Trophoblast cell (in vitro differentiated cells and primary cell): ENCODE measurements around the gene SYCN.

Experiments
- DNase-seq, 2 donors: peaks; one replicate each; pipeline ENCODE4 v3.0.0-alpha.2; 2016
- H2AFZ ChIP-seq: 2 replicates; pipeline ENCODE4 v1.6.1; 2013; ENCODE audit warnings: low read length, moderate library complexity, mild to moderate bottlenecking; ENCODE audit not compliant: insufficient read depth, poor library complexity
- H2AK5ac ChIP-seq: 2 replicates; pipeline ENCODE4 v1.6.1; 2013; ENCODE audit warnings: mild to moderate bottlenecking, low read length
- H2BK120ac ChIP-seq: 2 replicates; pipeline ENCODE4 v1.6.1; 2013; ENCODE audit warnings: low read length, mild to moderate bottlenecking, moderate library complexity; ENCODE audit not compliant: insufficient read depth, poor library complexity
- H2BK12ac ChIP-seq: 2 replicates; pipeline ENCODE4 v1.6.1; 2013; ENCODE audit warnings: mild to moderate bottlenecking, low read length, moderate library complexity
- H2BK5ac ChIP-seq: 2 replicates; pipeline ENCODE4 v1.6.1; 2013; ENCODE audit warnings: low read length, low read depth, moderate library complexity, mild to moderate bottlenecking; ENCODE audit not compliant: poor library complexity
- H3K14ac ChIP-seq: 2 replicates; pipeline ENCODE4 v1.6.1; 2013; ENCODE audit warnings: mild to moderate bottlenecking, low read length
- H3K18ac ChIP-seq: 2 replicates; pipeline ENCODE4 v1.6.1; 2013; ENCODE audit warnings: mild to moderate bottlenecking, low read length
- H3K23ac ChIP-seq: 2 replicates; pipeline ENCODE4 v1.6.1; 2013; ENCODE audit warnings: low read length
- H3K27ac ChIP-seq: 2 replicates; pipeline ENCODE4 v1.5.1; 2013; ENCODE audit warnings: low read depth, mild to moderate bottlenecking, inconsistent platforms, low read length, moderate library complexity
- H3K27me3 ChIP-seq: 2 replicates; pipeline ENCODE4 v1.6.1; 2013; ENCODE audit warnings: inconsistent platforms, mild to moderate bottlenecking, low read length, moderate library complexity; ENCODE audit not compliant: insufficient read depth
- H3K36me3 ChIP-seq, 2 experiments: 1 replicate in 1 of 2; 2 replicates in 1 of 2; pipeline ENCODE4 v1.6.1; 2013; ENCODE audit warnings: low read length in 2 of 2, mild to moderate bottlenecking in 2 of 2, moderate library complexity in 1 of 2; ENCODE audit not compliant: insufficient read depth in 2 of 2, control insufficient read depth in 1 of 2
- H3K4ac ChIP-seq: 2 replicates; pipeline ENCODE4 v1.6.1; 2013; ENCODE audit warnings: low read depth, mild to moderate bottlenecking, low read length, moderate library complexity
- H3K4me1 ChIP-seq, 2 experiments: 1 replicate in 1 of 2; 2 replicates in 1 of 2; pipeline ENCODE4 v1.6.1; 2013; ENCODE audit warnings: low read length in 2 of 2, mild to moderate bottlenecking in 2 of 2, moderate library complexity in 1 of 2; ENCODE audit not compliant: insufficient read depth in 2 of 2, control insufficient read depth in 1 of 2
- H3K4me2 ChIP-seq: 2 replicates; pipeline ENCODE4 v1.6.1; 2013; ENCODE audit warnings: inconsistent platforms, mild to moderate bottlenecking, low read length, moderate library complexity
- H3K4me3 ChIP-seq: 2 replicates; pipeline ENCODE4 v1.5.1; 2013; ENCODE audit warnings: mild to moderate bottlenecking, low read depth, low read length, inconsistent platforms
- H3K79me1 ChIP-seq: one replicate; pipeline ENCODE4 v1.6.1; 2013; ENCODE audit warnings: low read length
- H3K79me2 ChIP-seq: 2 replicates; pipeline ENCODE4 v1.6.1; 2013; ENCODE audit warnings: low read length, mild to moderate bottlenecking; ENCODE audit not compliant: control insufficient read depth, insufficient read depth, poor library complexity
- H3K9ac ChIP-seq: 2 replicates; pipeline ENCODE4 v1.6.1; 2013; ENCODE audit warnings: mild to moderate bottlenecking, low read length
- H3K9me3 ChIP-seq: 2 replicates; pipeline ENCODE4 v1.6.1; 2013; ENCODE audit warnings: low read depth, mild to moderate bottlenecking, control low read depth, inconsistent platforms, low read length; ENCODE audit not compliant: insufficient read depth
- H4K12ac ChIP-seq: 2 replicates; pipeline ENCODE4 v1.6.1; 2013; ENCODE audit warnings: low read depth, mild to moderate bottlenecking, low read length, moderate library complexity
- H4K8ac ChIP-seq: 2 replicates; pipeline ENCODE4 v1.6.1; 2013; ENCODE audit warnings: low read depth, mild to moderate bottlenecking, low read length, moderate library complexity
- H4K91ac ChIP-seq: one replicate; pipeline ENCODE4 v1.6.1; 2013; ENCODE audit warnings: low read depth, mild to moderate bottlenecking, low read length, moderate library complexity
- WGBS: extraction: QIAGEN DNeasy Blood & Tissue Kit; methylation state at CpG from one replicate; pipeline ENCODE4 v1.1.7; 2013; ENCODE audit warnings: missing lambda C conversion rate; ENCODE audit not compliant: insufficient read length, insufficient coverage; ENCODE audit errors: extremely low coverage; 5-methylcytosine and 5-hydroxymethylcytosine counted together

The SYCN gene

GRCh38 chr19:39207293-39207836 is 3.3 kb upstream of the SYCN start:
- Histone ChIP-seq H4K91ac (no peak overlapping the region), H3K14ac (no peak overlapping the region), H2AFZ (no peak overlapping the region), H2AK5ac (no peak overlapping the region), H4K12ac (no peak overlapping the region), H3K23ac (no peak overlapping the region), H3K4me2 (no peak overlapping the region), H3K4me3 (no peak overlapping the region), H3K18ac (no peak overlapping the region), H4K8ac (no peak overlapping the region), H3K27ac (no peak overlapping the region), H2BK120ac (no peak overlapping the region), H2BK12ac (no peak overlapping the region), H3K36me3 (no peaks in the 10 kb centered on the region), H3K27me3 (no peaks in the 10 kb centered on the region), H3K9ac (no peak overlapping the region), H3K9me3 (peaks cover 6% of the 10 kb centered on the region), H3K79me1 (no peaks in the 10 kb centered on the region), H3K4ac (no peak overlapping the region), H3K79me2 (no peaks in the 10 kb centered on the region), H3K4me1 (no peaks in the 10 kb centered on the region), H2BK5ac (no peak overlapping the region)
- WGBS = no CpG with 5 or more reads among the region's 6 CpGs
- DNase-seq = no peak

- no peak overlapping the region for H2AFZ ChIP-seq
- peaks cover 6% of the 10 kb centered on the region for H3K9me3 ChIP-seq
- no peak overlapping the region for H3K27ac ChIP-seq
- H4K12ac ChIP-seq = no peak overlapping the region
- H3K79me2 ChIP-seq = no peaks in the 10 kb centered on the region
- H3K14ac ChIP-seq = no peak overlapping the region
- no peaks in the 10 kb centered on the region for H3K4me1 ChIP-seq
- no peak overlapping the region for H3K18ac ChIP-seq
- no peak overlapping the region for H2AK5ac ChIP-seq
- H4K8ac ChIP-seq = no peak overlapping the region
- no peak overlapping the region for H4K91ac ChIP-seq
- H2BK12ac ChIP-seq = no peak overlapping the region
- H2BK5ac ChIP-seq = no peak overlapping the region
- H3K27me3 ChIP-seq = no peaks in the 10 kb centered on the region
- H3K4ac ChIP-seq = no peak overlapping the region
- no peak overlapping the region for H3K4me2 ChIP-seq
- no peaks in the 10 kb centered on the region for H3K36me3 ChIP-seq
- no peak for DNase-seq
- WGBS = no CpG with 5 or more reads among the region's 6 CpGs
- no peak overlapping the region for H3K4me3 ChIP-seq
- no peak overlapping the region for H2BK120ac ChIP-seq
- no peaks in the 10 kb centered on the region for H3K79me1 ChIP-seq
- no peak overlapping the region for H3K9ac ChIP-seq
- H3K23ac ChIP-seq = no peak overlapping the region
These were observed 2.1 kb upstream of the SYCN start for GRCh38 chr19:39206122-39206521.

GRCh38 chr19:39205449-39205764 is 1.3 kb upstream of the SYCN start:
- Histone ChIP-seq H3K9ac (no peak overlapping the region), H3K79me1 (no peaks in the 10 kb centered on the region), H2BK5ac (no peak overlapping the region), H3K4me1 (no peaks in the 10 kb centered on the region), H3K18ac (no peak overlapping the region), H3K4me3 (no peak overlapping the region), H4K8ac (no peak overlapping the region), H2BK12ac (no peak overlapping the region), H4K91ac (no peak overlapping the region), H3K27me3 (no peaks in the 10 kb centered on the region), H3K14ac (no peak overlapping the region), H3K27ac (no peak overlapping the region), H2AK5ac (no peak overlapping the region), H3K4ac (no peak overlapping the region), H3K9me3 (peaks cover 6% of the 10 kb centered on the region), H2BK120ac (no peak overlapping the region), H3K79me2 (no peaks in the 10 kb centered on the region), H3K4me2 (no peak overlapping the region), H3K23ac (no peak overlapping the region), H4K12ac (no peak overlapping the region), H2AFZ (no peak overlapping the region), H3K36me3 (no peaks in the 10 kb centered on the region)
- DNase-seq = no peak
- no CpG with 5 or more reads among the region's 3 CpGs for WGBS

DNA sequence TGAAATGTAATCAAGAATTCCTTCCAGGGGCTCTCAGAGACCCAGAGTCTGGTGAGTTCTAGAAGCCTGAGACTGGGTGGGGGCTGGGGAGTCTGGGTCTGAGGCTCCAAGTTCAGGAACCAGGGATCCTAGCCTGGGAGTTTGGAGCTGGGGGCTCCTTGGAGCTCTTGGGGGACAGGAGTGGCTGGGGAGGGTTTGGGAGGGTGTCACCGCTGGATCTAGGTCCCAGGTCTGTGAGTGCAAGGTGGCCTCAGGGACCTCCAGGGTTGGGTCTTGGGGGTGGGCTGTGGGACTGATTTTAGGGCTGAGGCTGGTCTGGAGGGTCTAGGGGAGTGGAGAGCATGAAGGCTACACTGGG is 1.1 kb downstream of the SYCN start:
- Histone ChIP-seq H3K4me2 (no peak overlapping the region), H3K27ac (no peak overlapping the region), H3K4me3 (no peak overlapping the region), H2BK12ac (no peak overlapping the region), H3K79me2 (no peaks in the 10 kb centered on the region), H4K91ac (no peak overlapping the region), H2AK5ac (no peak overlapping the region), H2BK5ac (no peak overlapping the region), H3K9ac (no peak overlapping the region), H3K27me3 (no peaks in the 10 kb centered on the region), H4K8ac (no peak overlapping the region), H3K9me3 (peaks cover 3% of the 10 kb centered on the region), H3K79me1 (no peaks in the 10 kb centered on the region), H4K12ac (no peak overlapping the region), H3K36me3 (no peaks in the 10 kb centered on the region), H2AFZ (no peak overlapping the region), H3K4me1 (no peaks in the 10 kb centered on the region), H3K23ac (no peak overlapping the region), H3K18ac (no peak overlapping the region), H3K4ac (no peak overlapping the region), H2BK120ac (no peak overlapping the region), H3K14ac (no peak overlapping the region)
- no peak for DNase-seq
- no CpG with 5 or more reads among the region's 1 CpG for WGBS
